HG02973 (cell line): ENCODE measurements around the gene MACROD2.

Experiments used
- ATAC-seq: cut with Tn5 transposase; IDR thresholded peaks from one replicate; pipeline ENCODE4 v1.9.1; 2021; ENCODE audit warnings: moderate library complexity; ENCODE audit not compliant: unreplicated experiment

Gene MACROD2

DNA sequence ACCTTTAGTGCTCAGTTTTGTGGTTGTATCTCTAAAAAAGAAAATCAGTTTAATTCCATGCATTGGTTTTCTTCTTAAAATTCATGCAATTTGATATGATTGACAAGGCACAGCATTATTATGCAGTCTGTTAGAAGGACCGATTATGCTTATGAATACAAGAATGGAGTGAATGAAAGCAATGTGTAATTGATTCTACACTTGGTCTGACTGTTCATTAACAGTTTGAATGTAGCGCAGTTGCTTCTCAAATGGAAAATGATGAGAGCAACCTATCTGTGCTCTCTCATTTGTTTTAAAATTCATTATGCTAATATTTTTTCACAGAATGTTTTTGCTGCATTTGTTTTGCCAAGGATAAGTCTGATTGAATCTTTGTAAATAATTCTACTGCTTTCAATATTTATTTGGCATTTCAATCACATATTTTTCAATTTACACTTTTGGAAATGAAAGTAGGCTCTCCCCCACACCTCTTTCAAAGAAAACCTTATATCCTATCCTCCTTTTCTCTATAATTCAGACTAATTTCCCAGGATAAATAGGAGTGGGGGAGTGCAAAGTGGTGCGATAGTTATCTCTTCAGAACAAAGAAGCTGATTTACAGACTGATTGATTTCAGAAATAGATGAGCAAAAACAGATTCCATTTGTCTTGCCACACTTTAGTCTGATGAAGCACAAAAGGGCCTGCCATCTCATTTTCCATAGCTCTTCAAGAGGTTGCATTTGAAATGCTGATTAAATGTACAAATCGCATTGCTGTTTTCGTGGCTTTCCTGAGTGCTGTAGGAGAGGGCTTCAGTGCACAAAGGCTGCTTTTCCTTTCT is 1227.4 kb downstream of the MACROD2 start:
- ATAC-seq: no peak

DNA sequence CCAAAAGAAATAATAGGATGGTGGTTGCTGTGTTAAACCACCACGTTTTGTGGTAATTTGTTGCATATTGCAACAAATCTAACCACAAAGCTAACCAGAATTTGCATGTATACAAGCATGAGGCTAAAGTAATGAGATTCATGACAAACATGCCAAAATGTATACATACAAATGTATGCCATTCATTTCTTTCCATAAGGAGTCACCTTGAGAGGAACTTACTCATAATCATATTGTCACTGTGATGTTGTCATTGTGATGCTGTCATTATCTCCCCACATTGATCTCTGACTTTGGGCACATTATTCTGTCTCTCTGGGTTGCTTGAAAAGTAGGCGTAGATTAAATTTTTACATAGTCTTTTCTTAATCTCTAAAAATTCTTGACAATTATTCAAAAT is 1228.9 kb downstream of the MACROD2 start:
- no peak for ATAC-seq

DNA sequence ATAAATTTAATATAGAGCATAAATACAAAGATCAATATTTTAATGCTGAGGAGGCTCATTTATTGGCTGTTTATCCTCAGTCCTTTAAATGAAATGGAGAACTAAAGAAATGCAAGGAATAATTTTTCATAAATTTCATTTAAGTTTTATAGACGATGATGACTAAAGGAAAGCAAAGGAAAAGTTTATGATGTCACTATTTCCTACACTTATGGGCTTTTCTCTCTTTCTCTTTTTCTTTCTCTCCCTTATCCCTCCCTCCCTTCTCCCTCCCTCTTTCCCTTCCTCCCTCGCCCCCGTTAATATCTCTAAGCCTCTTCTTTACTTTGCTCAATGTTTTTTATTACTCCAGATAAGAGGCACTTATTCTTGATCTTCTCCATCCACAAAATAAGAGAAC is 1231.8 kb downstream of the MACROD2 start:
- no peak for ATAC-seq

DNA sequence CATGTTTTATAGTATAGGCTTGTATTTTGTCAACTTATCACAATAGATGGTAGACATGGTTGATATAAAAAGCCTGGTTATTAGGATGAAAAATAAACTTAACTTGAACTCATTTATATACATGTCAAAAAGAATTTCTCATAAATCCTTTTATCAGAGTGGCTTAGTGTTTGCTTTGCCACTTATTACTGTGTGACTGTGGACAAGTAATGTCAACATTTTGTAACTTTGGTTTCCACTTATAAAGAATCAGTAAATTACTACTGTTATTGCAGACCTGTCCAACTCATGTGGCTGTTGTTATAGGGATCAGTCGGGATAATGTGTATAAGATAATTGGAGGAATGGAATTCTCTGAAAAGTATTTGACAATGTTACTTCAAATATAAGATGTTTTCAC is 1236.9 kb downstream of the MACROD2 start:
- ATAC-seq: no peak

DNA sequence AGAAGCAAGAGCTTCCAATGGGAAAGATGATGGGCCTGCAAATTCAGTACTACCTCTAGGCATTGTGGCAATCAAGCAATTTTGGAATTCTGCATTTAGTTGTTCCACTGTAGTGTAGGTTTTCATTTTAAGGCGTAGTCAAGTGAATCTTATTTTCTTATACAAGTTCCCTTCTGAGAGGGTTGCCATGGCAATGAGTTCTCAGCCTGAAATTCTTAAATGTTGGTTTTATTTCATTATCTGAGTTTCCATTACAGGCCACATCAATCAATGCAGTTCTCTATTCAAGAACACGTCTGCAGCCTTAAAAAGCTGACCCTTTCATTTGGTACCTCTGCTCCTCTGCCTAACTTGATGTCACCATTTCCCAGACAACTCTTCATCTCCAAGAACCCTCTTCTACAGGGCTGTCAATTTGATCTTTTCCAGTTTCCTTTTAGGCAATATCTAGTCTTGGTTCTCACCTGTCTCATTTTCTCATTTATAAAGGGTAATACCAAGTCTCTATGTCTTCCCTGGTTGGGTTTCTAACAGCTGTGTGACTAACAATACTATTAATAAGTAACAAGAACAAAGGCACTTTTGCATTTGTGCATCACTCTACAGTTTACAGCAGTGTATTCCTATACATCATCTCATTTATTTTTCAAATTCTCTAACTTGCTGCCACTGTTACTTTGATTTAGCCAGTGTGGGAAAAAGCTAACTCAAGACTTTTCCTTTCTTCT is 1240.3 kb downstream of the MACROD2 start:
- peak; percentile 54 for ATAC-seq

DNA sequence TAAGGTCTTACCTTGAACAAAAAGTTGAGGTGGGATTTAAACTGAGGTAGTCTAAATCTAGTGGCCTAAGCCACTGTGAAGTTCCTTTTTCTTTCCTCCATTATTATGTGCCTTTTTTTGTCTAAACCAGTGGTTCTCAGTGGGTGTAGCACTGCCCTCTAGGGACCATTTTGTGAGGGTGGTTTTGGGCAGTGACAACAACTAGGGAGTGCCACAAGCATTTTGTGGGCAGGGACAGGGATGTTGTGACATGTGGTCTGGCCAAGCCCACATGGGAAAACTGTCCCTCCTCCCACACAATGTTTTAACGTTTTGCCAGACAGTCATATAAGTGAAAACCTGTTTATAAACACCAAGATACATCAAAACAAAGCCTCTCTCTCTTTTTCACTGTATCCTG is 1241.5 kb downstream of the MACROD2 start:
- ATAC-seq: peak; percentile 71

DNA sequence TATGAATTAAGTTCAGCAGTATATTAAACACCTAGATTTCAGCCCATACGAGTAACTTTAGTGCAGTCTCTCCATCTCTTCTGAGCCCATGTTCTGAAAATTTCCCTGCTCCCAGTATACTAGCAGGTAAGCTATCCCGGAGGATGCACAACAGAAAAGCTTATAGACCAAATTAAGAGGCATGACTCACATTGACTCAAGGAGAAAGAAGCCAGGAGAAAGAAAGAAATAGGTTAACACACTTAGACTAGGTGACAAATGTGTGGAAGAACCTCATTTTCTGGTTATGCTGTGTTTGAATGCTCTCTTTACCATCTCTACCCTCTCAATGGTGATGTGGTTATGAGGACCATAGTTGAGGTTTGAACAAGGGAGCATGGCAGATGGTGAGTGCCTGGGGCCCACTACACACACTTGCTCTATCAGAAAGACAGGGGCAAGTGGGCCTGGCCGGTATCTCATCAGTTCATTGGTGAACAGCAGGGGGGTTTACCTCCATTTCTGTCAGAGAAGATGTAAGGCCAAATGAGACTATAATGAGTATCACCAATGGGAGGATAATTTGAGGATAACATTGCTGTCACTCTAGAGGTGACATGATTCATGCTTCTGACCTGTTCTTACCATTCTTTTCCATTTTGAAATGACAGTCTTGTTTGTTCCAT is 1244.4 kb downstream of the MACROD2 start:
- ATAC-seq: no peak

DNA sequence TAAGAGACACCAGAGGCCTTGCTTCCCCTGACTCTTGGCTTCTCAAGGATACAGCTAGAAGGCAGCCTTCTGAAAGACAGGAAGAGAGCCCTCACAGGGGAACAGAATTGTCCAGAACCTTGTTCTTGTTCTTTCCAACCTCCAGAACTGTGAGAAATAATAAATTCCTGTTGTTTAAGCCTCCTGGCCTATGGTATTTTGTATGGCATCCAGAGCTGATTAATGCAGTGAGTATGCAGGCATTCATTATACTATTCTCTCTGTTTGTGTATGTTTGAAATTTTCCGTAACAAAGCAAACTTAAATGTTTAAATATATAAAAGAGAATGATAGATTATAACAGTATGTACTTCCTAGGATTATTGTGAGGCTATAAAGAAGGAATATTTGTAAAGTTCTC is 1245.5 kb downstream of the MACROD2 start:
- no peak for ATAC-seq

DNA sequence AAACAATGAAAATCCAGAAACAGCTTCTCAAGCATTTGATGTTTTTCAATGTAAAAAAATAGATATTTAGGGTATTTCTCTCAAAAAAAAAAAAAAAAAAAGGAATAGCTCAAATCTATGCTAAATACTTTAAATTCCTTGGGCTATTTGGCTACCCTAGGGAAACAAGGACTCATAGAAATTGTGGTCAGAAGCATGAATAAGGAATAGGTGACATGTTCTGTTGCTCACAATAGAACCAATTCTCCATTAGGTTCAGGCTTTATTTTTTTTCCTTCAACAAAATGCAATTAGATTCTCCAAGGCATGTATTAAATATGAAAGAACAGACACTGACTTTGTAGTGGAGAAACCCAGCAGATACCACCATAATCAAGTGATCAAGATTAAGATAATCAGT is 1246.4 kb downstream of the MACROD2 start:
- no peak for ATAC-seq

DNA sequence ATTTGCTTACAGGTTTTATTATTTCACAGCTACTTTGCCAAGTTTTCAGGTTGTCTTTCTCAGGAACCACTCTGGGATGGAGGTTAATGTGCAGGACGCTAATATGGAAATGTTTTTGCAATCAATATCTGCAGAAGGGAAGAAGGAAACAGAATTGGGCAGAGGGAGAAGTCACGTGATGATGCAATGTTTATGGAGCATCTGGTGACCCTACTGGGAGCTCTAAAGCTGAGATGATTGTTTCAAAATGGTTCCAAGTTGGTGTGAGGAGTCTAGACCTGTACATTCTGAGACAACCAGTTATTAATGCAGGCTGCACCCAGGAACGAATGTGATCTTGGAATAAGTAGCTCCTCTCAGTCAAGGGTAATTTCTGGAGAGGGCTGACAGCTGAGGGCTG is 1247.5 kb downstream of the MACROD2 start:
- no peak for ATAC-seq

DNA sequence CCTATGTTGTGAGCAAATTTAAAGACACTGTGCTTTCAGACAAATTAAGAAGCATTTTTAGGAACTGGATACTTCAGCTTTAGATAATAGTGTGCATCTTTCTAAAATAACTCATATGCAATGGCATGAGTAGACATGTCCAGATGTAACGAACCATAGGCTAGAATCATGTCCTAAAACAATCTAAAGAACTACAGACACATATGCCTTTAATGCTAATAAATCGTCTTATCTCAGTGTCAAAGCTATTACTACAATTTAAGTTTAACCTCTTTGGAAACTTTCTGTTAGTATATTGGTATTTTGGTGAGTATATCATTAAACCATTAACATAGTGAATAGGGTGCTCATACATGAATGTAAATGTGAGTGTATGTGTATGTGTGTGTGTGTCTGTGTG is 1250.6 kb downstream of the MACROD2 start:
- no peak for ATAC-seq

DNA sequence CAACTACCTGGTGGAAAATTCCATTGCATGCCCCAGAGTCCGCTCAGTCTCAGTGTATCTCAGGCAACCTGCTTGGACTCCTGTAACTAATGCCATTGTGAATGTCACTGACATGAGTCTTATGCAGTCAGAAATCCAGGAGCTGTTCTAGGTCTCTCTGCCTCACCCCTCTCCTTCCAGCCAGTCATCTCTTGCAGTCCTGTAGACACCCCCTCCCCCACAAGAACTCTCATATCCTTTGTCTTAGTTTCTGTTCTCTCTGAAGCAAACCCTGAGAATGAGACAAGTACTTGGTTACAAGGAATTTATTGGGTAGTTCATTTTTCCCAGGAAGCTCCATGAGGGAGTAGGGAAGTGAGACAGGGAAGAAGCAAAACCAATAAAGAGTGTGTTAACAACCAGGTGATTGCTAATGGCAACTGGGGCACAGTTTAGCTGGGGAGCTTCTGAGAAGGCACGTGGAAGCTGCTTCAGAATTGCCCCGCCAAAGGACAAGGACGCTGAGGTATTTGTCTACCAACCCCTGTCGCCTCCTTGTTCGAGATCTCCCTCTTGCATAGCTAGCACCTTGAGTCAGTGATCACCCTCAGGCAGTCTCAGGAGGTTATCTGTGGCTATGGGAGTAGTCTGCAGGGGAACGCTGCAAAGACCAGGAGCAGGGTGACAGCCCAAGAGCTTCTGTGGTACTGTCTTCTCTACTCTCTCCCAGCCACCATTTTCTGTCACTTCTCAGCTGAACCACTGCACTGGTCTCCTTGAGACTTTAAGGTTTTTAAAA is 1253.5 kb downstream of the MACROD2 start:
- no peak for ATAC-seq

DNA sequence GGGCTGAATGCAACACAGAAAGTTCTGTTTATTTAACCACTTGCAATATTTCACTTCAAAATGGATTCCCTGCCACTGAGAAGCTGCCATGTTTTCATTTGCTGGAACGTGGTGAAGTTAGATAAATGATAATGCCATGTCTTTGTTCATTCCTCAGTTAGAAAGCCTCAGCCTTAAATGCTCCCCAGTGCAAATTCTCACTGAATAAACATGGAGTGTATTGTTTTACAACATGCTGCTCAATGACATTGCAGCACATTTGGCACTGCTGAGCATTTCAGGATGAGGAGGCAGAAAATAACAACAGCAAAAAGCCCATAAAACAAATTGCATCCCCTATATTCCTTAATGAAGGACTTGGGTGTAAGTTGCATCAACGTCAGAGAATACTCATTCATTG is 1255.9 kb downstream of the MACROD2 start:
- no peak for ATAC-seq

DNA sequence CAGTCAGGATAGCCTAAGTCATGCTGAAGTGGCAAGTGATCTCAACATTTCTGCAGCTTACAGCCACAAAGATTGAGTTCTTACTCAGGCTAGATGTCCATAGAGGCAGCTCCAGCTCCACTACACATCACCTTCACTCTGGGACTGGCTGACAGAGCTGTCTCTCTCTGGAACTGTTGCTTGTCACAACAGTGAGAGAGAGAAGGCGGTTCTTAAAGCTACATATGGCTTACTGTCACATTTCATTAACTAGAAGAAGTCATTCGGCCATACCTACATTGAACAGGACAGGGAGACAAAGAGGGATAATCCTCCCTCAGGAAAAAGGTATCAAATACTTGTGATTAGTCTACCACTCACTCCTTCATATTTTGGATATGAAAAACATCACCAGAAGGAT is 1257.0 kb downstream of the MACROD2 start:
- ATAC-seq: no peak

DNA sequence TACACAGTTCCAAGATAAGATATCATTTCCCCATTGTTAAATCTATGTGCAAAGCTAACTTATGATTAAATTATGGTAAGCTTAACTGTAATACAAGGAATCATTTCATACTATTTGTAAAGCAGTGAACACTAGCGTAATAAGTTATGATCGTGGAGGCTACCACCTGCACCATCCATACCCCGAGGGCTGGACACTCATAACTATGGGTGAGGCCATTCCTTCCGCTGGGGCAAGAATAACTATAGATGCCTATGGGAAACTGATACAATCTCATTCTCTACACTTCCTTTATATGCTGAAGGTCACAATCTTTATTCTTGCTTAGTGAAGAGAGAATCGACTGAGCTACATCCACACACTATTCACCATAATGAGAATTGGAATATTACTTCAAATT is 1258.1 kb downstream of the MACROD2 start:
- no peak for ATAC-seq

DNA sequence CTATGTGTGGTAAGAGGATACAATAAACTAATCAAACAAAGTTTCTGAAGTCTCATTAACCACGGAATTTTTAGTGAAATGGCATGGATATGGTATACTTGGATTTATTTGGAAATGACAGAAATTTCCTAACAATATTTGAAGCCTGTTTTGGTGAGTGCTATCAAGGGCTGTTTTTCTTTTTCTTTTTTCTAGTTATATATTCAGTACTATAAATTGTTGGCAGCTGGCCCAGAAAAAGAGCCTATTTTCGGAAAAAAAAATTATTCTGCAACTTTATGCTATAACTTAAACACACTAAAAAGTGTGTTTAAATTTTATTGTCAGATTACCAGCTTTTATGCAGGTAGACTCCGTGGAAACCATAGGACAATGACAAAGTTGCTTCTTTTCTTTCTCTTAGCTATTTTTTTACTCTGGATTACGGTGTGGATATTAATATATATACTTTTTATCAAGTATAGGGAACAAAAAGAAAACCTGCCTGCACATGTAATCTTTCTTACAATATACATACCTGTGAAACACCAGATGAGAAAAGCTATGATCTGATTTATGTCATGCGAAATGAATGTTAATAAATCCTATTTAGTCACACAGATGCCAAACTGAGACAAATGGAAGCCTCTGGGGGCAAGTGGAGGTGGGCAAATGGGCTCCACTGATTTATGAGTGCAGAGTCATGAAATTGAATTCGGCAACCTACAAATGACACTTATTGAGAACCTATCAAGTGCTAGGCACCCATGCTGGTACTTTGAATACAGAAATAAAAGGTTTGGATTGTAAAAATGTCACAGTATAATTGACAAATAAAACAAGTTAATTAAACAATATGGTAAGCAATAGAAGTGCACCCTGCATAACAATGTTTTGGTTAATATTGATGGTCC is 1261.6 kb downstream of the MACROD2 start:
- ATAC-seq: no peak

DNA sequence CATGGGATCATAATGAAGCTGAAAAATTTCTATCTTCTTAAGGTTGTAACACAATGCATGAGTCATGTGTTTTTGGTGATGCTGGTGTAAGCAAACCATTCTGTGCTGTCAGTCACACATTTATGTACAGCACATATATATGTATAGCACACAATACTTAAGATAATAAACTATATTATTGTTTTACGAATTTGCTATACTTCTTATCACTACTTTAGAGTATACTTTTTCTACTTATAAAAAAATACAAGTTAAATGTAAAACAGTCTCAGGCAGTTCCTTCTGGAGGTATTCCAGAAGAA is 1262.2 kb downstream of the MACROD2 start:
- no peak for ATAC-seq

DNA sequence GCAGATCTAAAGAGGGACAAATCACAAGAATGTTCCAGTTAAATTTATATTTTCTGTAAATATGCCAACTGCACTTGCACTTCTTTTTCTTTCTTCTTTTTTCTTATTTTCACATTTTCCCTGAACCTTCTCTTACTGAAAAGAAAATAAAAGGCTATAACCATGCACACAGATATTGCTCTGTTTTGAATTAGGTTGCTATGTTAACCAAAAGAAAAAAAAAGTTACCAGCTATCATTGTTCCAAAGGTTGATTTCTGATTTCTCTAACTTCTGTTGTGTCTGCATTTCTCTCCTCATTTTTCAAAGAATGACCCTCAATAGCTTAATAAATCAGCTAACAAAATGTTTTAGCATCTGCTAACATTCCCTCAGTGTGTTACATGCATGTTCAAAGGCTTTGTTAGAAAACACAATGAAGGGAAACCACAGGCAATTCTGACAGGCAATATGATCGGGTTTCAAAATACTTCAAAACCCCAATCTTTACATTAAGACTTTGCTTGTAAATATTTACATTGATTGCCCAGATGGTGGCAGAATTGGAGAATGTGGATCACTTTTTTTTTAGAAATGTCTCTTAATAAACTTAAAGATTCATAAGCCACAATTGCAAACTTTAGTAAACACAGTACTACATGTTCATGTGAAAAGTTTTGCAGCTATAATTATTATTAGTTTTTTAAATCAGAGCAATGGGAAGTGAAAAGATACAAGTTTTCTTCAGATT is 1270.4 kb downstream of the MACROD2 start:
- no peak for ATAC-seq

DNA sequence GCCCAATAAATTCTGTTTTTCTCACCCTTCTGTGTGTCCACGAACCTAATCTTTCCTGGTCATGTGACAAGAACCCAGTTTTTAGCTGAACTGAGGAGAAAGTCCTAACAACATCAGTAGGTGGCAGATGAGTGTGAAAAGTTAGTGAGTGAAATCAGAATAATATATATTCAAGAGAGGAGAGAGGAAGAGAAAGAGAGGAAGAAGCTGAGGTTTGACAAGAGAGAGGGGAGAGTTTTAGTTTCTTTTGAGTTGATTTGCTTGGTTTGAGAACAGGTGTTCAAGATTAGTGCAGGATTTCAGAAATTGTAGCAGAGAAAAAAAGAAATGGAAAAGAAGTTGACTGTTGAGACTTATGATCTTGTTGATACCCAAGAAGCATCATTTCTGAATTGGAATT is 1272.6 kb downstream of the MACROD2 start:
- ATAC-seq: no peak

DNA sequence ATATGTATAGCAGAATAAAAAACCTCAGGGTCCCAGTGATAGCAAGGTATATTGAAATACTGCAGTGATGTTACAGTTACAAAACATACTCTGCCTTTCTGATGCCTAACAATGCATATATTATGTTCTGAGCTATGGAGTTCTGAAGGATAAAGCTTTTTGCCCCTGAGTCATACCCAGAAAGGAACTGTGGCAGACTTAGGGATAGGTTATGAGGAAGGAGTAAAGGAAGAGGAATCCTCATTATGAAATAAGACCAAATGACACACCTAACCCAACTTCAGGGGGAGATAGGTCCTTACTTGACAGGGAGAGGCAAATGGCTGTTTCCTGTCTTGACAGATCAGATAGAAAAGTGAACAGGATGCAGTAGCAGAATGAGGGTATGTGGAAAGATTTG is 1282.7 kb downstream of the MACROD2 start:
- ATAC-seq: no peak
